GM10248 (cell line): ENCODE results near the gene GJA9.

Experiments used
- CTCF ChIA-PET: fragments of 300-600 bp; sonication (Branson Sonifier 250); formaldehyde crosslinking; extraction: SDS; loops from one replicate; lab custom pipeline; 2021; ENCODE audit warnings: antibody characterized with exemption; lab: Yijun Ruan, JAX
- POLR2A ChIA-PET: fragments of 350-650 bp; sonication (Branson Sonifier 250); formaldehyde crosslinking; extraction: SDS; loops from one replicate; lab custom pipeline; 2020; ENCODE audit warnings: antibody characterized with exemption; lab: Yijun Ruan, JAX
- DNase-seq: peaks from one replicate; pipeline ENCODE4 v3.0.0; 2012; ENCODE audit errors: extremely low spot score
- TF ChIP-seq, protein P1 (sequence below): IDR thresholded peaks from 2 replicates; pipeline ENCODE4 v1.5.1; 2012; ENCODE audit warnings: mild to moderate bottlenecking, low read depth; ENCODE audit errors: extremely low read depth, missing control alignments, control extremely low read depth

GJA9 gene

DNA sequence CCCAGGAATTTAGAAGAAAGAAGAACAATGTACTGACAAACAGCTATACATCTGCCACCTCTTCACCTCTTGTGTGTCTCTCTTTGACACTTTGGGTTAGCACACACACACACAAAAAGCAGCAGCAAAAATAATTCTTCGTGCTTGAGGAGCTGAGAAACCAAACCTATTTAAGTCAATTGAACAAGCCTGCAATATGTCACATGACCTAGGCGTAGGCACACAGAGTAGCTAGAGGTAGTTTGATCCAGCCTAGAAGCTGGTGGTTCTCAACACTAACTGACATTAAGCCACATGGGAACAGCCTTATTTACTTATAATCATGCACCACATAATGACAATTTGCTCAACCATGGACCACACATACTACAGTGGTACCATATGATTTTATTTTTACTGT is 54.1 kb downstream of the GJA9 start:
- DNase-seq: no peak
- POLR2A ChIA-PET: no interaction called here
- TF ChIP-seq, protein P1, sequence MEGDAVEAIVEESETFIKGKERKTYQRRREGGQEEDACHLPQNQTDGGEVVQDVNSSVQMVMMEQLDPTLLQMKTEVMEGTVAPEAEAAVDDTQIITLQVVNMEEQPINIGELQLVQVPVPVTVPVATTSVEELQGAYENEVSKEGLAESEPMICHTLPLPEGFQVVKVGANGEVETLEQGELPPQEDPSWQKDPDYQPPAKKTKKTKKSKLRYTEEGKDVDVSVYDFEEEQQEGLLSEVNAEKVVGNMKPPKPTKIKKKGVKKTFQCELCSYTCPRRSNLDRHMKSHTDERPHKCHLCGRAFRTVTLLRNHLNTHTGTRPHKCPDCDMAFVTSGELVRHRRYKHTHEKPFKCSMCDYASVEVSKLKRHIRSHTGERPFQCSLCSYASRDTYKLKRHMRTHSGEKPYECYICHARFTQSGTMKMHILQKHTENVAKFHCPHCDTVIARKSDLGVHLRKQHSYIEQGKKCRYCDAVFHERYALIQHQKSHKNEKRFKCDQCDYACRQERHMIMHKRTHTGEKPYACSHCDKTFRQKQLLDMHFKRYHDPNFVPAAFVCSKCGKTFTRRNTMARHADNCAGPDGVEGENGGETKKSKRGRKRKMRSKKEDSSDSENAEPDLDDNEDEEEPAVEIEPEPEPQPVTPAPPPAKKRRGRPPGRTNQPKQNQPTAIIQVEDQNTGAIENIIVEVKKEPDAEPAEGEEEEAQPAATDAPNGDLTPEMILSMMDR: no peak
- CTCF ChIA-PET: interaction anchor here (1.0 to 1.5 kb wide), 5 partner anchors 8 to 800 kb away, joined by 3 to 5 read pairs (median 4); no protein-coding TSS in a partner anchor

GRCh38 chr1:38826886-38827285 is 54.5 kb downstream of the GJA9 start:
- TF ChIP-seq, protein P1: no peak
- DNase-seq: no peak
- POLR2A ChIA-PET: no interaction called here
- CTCF ChIA-PET: interaction anchor here (1.0 to 1.5 kb wide), 5 partner anchors 8 to 800 kb away, joined by 3 to 5 read pairs (median 4); no protein-coding TSS in a partner anchor

DNA sequence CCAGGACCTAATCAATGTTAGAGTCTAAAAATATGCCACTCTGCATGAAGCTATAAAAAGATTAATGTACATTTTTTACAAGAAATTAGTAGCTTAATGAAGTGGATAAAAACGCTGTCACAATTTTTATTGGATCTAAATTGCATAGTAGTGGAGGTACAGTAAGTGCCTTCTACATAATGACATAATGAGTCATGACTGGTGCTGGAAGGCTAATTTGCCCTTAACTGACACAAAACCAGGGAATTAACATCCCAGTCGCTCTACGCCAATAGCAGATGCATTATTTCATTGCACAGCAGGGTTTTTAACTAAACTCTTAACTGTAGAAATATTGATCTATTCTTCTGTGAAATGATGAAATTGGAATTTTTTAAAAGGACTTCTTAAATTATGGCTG is 55.1 kb downstream of the GJA9 start:
- ChIA-PET CTCF (interaction anchor here (1.0 to 2.6 kb wide), 4 partner anchors 7 to 799 kb away, joined by 3 to 10 read pairs (median 4); no protein-coding TSS in a partner anchor), POLR2A (no interaction called here)
- DNase-seq: no peak
- TF ChIP-seq, protein P1: no peak
